HG03565 (cell line): ENCODE measurements around the gene GALNT9.

Experiments used
- ATAC-seq: cut with Tn5 transposase; IDR thresholded peaks from one replicate; pipeline ENCODE4 v1.9.1; 2021; ENCODE audit warnings: mild to moderate bottlenecking, moderate library complexity; ENCODE audit not compliant: unreplicated experiment

The GALNT9 gene

DNA sequence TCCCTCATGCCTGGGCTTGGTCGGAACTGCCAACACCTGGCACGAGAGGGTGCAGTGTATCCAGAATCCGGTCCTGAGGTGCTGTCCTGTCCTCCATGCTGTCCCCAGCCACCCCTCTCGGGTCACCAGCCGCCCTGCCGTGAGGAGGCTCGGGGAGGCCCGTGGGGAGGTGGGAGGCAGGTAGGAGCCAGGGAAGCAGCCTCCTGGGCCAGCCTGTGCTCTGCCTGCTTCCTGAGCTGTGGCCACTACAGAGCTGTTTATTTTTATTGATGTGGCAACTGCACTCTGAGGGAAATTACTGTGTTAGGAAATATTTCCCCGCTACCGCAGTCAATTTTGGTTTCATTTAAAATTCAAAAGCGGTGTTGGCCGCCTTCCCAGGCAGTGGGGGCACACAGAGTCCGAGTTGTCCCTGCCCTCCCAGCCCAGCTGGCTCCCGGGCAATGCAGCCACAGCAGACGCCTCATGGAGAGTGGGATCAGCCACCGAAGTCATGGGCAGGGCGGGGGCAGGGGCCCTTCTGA lies 166.8 kb downstream of the GALNT9 start:
- no peak for ATAC-seq

DNA sequence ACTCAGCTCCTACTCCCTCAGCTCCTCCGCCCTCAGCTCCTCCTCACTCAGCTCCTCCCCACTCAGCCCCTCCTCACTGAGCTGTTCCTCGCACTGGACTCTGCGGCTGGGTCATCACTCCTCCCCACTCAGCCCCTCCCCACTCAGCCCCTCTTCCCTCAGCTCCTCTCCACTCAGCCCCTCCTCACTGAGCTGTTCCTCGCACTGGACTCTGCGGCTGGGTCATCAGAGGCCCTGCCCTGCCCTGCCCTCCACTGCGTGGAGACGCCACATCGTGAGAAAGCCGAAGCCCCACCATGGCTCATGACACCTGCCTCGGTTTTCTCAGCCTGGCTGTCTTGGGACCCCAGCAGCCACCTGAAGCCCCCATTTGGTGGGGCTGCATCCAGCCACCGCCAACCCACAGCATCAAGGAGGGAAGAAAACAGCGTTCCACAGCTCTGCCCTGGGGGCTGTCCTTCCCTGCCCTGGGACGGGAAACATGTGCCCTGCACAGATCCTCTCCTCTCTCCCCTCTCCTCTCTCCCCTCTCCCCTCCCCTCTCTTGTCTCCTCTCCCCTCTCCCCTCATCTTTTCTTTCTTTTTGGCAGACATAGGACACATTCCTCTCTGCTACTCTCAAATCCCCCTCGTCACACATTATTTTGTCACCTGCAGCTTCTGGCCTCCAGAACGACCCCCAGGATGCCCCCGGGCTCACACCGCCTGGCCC lies 167.4 kb downstream of the GALNT9 start:
- ATAC-seq: no peak

DNA sequence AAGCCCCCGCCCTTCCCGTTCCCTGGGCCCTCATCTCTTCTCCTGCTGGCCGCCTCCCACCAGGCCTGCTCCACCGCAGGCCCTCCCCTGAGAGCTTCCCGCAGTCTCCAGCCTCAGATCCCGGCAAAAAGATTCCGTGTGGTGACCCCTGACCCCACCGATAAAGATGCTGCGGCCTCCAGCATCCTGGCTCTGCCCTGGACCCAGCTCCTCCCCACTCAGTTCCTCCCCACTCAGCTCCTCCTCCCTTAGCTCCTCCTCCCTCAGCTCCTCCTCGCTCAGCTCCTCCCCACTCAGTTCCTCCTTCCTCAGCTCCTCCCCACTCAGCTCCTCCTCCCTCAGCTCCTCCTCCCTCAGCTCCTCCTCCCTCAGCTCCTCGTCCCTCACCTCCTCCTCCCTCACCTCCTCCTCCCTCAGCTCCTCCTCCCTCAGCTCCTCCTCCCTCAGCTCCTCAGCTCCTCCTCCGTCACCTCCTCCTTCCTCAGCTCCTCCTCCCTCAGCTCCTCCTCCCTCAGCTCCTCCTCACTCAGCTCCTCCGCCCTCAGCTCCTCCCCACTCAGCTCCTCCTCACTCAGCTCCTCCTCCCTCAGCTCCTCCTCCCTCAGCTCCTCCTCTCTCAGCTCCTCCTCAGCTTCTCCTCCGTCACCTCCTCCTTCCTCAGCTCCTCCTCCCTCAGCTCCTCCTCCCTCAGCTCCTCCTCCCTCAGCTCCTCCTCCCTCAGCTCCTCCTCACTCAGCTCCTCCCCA lies 168.2 kb downstream of the GALNT9 start:
- ATAC-seq: no peak

DNA sequence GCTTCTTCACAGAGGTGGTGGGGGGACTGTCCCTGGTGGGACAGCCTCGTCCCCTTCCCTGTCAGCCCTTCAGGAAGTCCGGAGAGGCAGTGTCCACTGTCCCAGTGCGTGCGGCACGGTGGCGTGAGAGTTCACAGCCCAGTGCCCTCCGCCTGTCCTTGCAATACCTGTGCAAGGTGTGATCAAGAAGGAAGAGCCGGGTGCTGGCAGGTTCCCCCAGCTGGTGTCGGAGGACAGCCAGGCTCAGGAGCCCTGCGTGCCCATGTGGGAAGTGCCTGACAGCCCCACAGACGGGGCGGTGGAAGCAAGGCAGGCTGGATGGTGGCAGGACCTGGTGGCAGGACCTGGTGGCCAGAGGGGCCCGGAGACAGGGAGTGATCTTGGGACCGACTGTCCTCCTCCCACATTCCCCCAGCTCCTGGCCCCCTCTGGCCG lies 168.8 kb downstream of the GALNT9 start:
- ATAC-seq: no peak

DNA sequence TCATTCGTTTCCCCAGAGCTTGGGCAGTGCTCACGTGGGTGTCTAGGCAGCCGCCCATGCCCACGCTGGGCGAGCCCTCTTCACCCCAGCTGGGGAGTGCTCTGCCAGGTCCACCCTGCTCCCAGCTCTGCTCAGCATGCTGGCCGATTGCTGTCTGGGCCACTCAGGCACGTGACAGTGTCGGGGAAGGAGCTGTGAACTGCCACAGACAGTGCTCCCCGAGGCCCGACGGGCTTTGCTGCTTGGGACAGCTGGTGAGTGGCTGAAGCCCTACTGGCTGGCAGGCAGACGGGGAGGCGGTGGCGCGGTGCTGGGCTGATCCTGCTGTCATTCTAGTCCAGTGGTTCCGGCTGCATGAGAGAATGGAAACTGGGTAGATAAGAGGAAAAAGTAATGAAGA lies 169.4 kb downstream of the GALNT9 start:
- no peak for ATAC-seq

DNA sequence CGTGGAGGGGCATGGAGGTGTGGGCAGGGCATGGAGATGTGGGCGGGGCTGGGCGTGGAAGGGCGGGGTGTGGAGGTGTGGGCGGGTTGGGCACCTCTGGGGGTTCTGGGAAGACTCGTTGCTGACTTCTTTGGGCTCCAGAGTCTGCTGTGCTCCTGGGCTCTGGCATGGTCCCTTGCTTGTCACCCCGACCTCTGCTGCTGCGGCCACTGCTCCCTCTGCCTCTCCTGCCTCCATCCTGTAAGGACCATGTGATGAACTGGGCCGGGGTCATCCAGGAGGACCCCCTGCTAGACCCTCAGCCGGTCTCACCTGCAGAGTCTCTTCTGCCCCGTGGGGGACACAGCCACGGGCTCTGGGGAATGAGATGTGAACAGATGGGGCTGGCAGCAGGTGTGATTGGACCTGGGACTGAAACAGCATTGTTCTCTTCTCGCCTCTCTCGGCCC lies 169.8 kb downstream of the GALNT9 start:
- ATAC-seq: no peak

DNA sequence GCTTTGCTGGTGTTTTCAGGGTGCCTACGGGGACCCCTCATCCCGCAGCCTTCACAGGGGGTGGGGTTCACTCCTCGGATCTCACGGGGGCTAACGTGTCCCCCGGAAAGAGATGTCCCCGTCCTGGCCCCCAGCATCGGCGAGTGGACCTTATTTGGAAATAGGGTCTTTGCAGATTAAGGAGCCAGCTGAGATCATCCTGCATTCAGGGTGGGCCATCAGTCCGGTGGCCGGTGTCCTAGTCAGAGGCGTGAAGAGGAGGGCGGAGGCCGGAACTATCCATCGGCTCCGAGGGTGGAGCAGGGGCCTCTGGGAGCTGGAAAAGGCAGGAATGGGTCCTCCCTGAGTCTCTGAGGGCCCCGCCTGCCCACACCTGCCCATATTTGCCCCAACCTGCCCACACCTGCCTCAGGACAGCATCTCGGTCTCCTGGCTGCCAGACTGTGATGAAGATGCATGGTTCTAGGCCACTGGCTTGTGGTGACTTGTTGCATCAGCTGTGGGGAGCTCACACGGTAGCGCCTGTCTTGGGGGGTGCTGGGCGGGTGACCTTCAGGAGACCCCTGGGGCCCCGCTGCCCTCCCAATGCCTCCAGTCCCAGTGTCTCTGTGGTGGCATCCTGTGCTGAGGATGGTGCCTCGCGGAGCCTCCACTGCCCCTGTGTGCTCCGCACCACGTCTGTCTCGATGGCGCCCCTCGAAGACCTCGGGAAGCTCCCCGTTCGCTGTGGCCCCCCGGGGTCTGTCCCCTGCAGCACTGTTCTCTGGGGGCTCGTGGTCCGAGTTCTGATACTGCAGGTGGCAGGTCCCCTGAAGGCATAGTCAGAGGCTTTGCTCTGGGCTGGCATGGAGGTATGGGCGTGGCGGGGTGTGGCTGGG lies 170.5 kb downstream of the GALNT9 start:
- no peak for ATAC-seq

DNA sequence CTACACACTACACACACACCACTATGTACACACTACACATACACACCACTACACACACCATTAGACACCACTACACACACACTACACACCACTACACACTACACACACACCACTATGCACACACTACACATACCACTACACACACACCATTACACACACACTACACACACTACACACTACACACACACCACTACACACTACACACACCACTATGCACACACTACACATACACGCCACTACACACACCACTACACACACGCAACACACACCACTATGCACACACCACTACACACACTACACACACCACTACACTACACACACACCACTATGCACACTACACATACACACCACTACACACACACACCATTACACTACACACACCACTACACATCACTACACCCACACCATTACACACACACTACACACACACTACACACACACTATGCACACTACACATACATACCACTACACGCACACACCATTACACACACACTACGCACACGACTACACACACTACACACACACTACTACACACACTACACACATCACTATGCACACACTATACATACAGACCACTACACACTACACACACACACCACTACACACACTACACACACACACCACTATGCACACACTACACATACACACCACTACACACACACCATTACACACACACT lies 171.5 kb downstream of the GALNT9 start:
- ATAC-seq: no peak

DNA sequence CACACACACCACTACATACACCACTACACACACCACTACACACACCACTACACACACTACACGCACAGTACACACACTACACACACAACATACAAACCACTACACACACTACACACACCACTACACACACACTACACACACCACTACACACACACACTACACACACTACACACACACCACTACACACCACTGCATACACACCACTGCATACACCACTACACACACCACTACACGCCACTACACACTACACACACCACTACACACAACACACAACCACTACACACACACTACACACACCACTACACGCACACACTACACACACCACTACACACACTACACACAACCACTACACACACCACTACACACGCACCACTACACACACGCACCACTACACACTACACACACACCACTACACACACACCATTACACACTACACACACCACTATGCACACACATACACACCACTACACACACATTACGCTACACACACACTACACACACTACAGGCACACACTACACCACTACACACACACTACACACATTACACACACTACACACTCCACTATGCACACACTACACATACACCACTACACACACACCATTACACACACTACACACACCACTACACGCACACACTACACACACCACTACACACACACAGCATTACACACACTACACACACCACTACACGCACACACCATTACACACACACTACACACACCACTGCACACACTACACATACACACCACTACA lies 172.6 kb downstream of the GALNT9 start:
- ATAC-seq: no peak

DNA sequence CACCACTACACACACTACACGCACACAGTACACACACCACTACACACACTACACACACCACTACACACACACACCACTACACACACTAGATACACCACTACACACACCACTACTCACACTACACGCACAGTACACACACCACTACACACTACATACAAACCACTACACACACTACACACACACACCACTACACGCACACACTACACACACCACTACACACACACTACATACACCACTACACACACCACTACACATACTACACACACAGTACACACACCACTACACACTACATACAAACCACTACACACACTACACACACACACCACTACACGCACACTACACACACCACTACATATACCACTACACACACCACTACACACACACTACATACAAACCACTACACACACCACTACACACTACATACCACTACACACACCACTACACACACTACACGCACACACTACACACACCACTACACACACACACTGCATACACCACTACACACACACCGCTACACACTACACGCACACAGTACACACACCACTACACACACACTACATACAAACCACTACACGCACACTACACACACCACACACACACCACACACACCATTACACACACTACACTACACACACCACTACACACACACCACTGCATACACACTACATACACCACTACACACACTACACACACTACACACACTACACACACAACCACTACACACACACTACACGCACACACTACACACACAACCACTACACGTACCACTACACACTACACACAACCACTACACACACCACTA lies 173.4 kb downstream of the GALNT9 start:
- no peak for ATAC-seq

DNA sequence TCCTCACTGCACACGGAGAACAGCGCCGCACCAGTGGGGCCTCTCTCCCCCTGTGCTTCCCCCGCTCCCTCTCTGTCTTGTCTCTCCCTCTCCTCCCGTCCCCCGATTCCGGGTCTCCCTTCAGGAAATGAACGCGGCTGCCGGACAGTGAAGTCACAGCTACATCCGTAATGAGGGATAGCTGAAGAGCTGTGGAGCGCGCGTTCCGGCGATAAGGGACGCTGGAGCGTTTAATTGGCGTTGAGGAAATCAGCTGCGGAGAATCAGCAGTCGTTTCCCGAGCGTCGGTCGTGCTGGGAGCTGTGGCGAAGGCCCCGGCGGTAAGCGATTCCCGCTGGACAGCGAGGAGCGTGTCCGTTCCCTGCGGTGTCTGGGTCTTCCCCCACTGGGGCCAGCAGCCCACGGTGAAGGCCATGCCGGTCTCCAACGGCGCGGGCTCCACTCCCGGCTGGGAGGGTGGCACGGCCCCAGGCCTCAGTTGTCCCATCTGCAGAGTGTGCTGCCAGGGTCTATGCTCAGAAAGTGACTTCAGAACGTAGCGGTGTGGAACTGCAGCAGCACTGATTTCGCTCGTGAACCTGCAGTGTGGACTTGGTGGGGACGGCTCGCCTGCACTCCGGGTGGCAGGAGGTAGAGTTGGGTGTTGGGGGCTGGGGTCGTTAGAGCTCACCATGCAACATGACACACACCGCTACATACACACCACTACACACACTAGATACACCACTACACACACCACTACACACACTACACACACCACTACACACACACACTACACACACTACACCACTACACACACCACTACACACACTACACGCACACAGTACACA lies 174.2 kb downstream of the GALNT9 start:
- no peak for ATAC-seq

DNA sequence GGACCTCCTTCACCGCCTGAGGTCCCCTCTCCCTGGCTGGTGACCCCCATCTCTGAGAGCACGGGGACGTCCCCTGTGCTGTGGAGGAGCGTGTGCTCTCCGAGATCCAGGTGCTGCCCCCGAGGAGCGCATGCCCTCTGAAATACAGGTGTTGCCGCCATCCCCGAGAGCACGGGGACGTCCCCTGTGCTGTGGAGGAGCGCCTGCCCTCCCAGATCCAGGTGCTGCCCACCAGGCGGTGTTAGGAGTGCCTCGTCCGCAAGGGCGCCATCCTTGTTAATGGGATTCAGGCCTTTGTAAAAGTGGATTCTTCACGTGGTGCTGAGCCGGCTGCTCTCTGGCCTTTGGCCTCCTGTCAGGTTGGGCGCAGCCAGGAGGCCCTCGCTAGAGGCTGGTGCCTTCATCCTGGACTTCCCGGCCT lies 175.0 kb downstream of the GALNT9 start:
- ATAC-seq: no peak

DNA sequence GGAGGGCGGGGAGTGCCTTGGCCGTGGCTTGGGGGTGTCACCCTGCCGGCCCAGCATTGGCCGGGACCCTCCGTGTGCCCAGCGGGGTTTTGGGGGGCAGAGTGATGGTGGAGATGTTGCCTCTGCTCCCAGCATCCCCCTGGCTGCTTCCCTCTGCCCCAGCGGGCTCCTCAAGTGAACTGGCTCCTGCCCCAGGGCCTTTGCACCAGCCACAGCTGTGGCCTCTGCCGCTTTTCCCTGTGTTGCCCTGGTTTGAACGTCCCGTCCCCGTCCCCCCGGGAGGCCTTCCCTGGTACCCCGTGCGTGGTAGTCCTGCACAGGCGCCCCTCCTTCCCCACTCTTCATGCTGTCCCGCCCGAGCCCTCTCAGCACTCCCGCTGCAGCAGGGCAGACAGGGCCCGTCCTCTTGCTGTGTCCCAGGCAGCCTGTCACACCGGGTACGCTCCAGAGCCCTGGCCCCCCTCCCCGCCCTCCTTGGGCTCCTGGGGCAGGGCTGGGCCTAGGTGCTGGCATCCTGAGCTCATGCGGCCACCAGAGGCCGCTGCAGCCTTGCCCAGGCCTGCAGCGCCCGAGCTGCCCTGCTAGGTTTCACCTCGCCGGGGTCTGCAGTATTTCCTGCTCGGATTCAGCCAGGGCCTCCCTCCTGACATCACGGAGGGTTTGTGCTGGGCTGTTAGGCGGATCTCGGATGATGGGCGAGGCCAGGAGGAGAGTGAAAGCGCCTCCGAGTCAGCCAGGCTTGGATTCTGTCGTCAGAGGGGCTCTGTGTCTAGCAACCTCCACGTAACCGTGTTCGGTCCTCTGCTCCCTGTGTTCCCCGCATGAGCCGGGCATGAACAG lies 175.7 kb downstream of the GALNT9 start:
- peak; percentile 72 for ATAC-seq

DNA sequence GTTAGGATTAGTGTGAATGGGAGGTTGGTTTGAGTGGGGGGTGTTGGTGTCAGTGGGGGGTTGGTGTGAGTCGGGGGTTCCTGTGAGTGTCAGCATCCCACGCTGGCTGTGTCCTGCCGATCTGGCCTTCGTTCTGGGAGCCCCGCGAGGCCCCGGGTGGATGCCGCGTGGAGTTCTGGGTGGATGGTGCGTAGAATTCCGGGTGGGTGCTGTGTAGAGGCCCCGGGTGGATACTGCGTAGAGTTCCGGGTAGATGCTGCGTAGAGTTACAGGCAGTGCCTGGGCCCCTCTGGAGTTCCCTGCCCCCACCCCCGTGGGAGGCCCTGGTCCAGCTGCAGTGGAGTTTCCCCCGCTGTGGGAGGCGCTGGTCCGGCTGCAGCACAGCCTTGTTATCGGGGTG lies 176.4 kb downstream of the GALNT9 start:
- ATAC-seq: no peak

DNA sequence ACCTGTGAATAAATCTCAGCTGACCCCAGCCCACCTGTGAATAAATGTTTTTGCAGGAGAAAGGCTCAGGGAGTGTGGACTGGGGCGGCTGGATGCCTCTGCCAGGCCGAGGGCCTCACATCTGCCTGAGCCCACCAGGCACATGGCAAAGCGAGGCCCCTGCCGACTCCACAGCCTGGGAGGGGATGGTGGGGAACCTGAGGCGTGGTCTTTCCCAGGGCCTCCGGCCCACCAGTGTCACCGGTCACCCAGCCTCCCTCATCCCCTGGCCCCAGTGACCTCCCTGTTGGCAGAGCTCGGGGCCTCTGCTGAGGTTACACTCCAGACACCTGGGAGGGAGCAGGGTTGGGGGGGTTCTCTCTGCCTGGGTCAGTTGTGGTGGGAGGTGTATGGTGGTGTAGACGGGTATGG lies 177.0 kb downstream of the GALNT9 start:
- no peak for ATAC-seq

DNA sequence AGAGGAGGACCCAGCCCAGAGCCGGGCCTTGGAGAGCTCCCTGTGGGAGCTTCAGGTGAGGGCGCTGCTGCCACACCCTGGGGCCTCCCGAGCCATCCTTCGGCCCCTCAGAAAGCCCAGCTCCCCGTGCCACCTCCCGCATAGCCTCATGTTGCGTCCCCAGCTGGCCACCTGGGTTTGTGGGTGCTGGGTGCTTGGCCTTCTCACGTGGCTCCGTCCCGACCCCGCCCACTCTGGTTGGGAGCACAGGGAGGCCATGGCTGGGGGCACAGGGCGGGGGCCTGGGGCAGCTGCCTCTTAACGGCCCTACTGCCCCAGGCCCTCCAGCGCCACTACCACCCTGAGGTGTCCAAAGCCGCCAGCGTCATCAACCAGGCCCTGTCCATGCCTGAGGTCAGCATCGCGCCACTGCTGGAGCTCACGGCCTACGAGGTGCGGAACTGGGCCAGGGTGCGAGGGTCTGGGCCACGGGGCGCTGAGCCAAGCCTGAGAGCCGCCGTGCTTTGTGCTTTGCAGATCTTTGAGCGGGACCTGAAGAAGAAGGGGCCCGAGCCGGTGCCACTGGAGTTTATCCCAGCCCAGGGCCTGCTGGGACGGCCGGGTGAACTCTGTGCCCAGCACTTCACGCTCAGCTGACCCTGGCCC lies 177.5 kb downstream of the GALNT9 start:
- ATAC-seq: no peak
